Vagina (tissue), 2 donors: ENCODE measurements around the gene VSIR.

ENCODE experiments used
- POLR2A ChIP-seq, 2 donors: fragments of 450-650 bp; IDR thresholded peaks; one replicate each; pipeline ENCODE4 v1.6.1; 2017; ENCODE audit warnings: antibody characterized with exemption in 2 of 2, mild to moderate bottlenecking in 2 of 2, moderate library complexity in 2 of 2
- POLR2AphosphoS5 ChIP-seq, 2 donors: sonication (generic); formaldehyde crosslinking; IDR thresholded peaks; one replicate each; pipeline ENCODE4 v1.9.0; 2017; ENCODE audit warnings: antibody characterized with exemption in 2 of 2, mild to moderate bottlenecking in 2 of 2, low read depth in 1 of 2; ENCODE audit not compliant: insufficient read depth in 1 of 2
- TF ChIP-seq, protein P1 (sequence below), 3 experiments: fragments of 450-650 bp in 2 of 3; fragments of 200-600 bp in 1 of 3; sonication (generic) in 1 of 3; IDR thresholded peaks; one replicate each; pipeline ENCODE4 v1.5.1; 2017 to 2019; ENCODE audit warnings: antibody characterized with exemption in 3 of 3, mild to moderate bottlenecking in 2 of 3, moderate library complexity in 2 of 3

DNA sequence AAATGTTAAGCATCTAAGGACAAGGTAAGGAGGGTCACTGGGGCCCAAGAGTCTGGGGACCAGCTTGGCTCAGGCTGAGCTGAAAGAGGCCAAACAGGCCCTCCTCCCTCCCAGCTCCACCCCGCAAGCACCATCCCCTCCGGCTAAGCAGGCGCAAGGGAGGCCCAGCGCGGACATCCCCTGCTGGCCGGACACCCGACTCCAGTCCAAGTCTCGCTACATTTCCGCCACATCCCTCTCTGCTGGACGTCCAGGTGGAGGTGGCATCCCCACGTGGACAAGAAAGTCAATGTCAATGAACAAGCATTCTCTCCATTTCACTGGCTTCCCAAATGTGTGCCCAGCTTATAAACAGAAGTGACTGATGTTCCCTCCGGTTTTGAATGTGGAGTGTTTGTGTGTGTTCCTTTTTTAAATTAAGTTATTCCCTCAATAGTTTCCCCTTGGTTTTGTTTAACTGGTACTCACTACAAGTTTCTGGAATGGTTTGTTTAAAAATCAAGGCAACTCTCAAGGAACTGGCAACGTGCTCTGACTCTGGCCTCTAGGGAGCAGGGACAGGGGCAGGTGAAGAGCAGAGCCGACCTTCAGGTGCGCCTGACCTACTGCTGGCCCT lies 42.3 kb upstream of the VSIR start:
- TF ChIP-seq POLR2AphosphoS5 (IDR thresholded peaks at IDR 0.05; ENCODE audit: insufficient read depth in 1 of 2, low read depth in 1 of 2) (no peak), POLR2A (IDR thresholded peaks at IDR 0.05) (no peak)
- TF ChIP-seq, protein P1, sequence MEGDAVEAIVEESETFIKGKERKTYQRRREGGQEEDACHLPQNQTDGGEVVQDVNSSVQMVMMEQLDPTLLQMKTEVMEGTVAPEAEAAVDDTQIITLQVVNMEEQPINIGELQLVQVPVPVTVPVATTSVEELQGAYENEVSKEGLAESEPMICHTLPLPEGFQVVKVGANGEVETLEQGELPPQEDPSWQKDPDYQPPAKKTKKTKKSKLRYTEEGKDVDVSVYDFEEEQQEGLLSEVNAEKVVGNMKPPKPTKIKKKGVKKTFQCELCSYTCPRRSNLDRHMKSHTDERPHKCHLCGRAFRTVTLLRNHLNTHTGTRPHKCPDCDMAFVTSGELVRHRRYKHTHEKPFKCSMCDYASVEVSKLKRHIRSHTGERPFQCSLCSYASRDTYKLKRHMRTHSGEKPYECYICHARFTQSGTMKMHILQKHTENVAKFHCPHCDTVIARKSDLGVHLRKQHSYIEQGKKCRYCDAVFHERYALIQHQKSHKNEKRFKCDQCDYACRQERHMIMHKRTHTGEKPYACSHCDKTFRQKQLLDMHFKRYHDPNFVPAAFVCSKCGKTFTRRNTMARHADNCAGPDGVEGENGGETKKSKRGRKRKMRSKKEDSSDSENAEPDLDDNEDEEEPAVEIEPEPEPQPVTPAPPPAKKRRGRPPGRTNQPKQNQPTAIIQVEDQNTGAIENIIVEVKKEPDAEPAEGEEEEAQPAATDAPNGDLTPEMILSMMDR (IDR thresholded peaks at IDR 0.05): no peak
